ENCODE results near the gene ELOA. TPM values are rescaled to one million over a fixed set of nuclear protein-coding genes. Genes with fewer than 3 reads are reported as not detected.

The ELOA gene
- total and polyA plus RNA-seq, 2 of the 13 experiments (the other 11 are each of a cell fraction or from before 2014, with no cell fraction given), result 14.2 to 28.5 TPM

DNA sequence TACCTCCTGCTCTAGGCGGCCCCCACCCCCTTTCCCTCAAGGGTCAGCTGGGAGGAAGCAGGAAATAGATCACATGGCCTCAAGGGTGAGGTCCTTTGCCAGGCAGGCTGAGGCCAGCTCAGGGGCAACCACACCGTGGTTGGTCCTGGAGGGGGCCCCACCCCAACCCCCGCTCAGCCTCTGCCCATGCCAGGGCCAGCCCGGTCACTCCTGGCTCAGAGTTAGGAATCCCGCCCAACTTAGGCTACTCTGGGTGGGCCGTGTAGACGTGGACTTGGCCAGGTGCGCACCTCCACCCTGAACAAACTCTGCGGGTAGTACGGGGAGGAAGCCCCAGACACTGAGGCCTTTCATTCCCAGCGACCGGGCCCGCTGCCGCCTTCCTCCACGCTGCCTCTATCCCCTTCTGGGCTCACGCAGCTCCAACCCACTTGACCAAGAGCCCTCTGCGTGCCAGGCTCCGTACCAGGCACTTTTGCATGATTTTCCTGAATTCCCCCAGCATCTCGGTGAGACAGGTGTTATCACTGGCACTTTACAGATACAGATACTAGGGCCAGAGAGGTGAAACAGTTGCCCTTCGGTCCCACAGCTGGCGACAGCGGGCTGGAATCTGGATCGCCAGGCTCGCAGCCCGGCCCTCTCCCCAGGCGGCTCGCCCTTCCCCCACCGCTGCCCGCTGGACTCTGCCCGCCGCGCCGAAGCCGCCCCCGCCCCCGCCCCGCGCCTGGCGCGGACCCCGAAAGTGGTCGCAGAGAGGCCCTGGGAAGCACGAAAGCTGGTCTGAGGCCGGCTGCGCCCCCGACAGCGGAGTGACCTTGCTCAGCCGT, 56.5 kb downstream of the ELOA start (continued):
- TF ChIP-seq KMT2A (CRISPR knock-in tag; IDR thresholded peaks at IDR 0.05), result peak; percentile 1; the same call in 1 of the 2 replicates
- TF ChIP-seq ARNT2 (CRISPR knock-in tag; IDR thresholded peaks at IDR 0.05; ENCODE audit: low read depth), result no peak
- peak; percentile 24 for TF ChIP-seq TAF1 (CRISPR knock-in tag; IDR thresholded peaks at IDR 0.05)
- TF ChIP-seq ZNF687 (CRISPR knock-in tag; IDR thresholded peaks at IDR 0.05), result peak; percentile 83
- peak; percentile 17; the same call in 1 of the 2 replicates for TF ChIP-seq GATAD2A (CRISPR knock-in tag; IDR thresholded peaks at IDR 0.05)
- TF ChIP-seq ZNF501 (CRISPR knock-in tag; IDR thresholded peaks at IDR 0.05), result no peak
- TF ChIP-seq, protein P1, sequence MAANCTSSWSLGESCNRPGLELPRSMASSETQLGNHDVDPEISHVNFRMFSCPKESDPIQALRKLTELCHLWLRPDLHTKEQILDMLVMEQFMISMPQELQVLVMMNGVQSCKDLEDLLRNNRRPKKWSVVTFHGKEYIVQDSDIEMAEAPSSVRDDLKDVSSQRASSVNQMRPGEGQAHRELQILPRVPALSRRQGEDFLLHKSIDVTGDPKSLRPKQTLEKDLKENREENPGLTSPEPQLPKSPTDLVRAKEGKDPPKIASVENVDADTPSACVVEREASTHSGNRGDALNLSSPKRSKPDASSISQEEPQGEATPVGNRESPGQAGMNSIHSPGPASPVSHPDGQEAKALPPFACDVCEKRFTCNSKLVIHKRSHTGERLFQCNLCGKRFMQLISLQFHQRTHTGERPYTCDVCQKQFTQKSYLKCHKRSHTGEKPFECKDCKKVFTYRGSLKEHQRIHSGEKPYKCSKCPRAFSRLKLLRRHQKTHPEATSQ (CRISPR knock-in tag; IDR thresholded peaks at IDR 0.05; ENCODE audit: borderline replicate concordance), result 0 out of 2 replicates have a peak, but pooled peaks have one; percentile 9
- TF ChIP-seq ZNF878 (CRISPR knock-in tag; IDR thresholded peaks at IDR 0.05), result no peak
- peak; percentile 43; the same call in 1 of the 2 replicates for TF ChIP-seq TBX2 (CRISPR knock-in tag; IDR thresholded peaks at IDR 0.05; ENCODE audit: borderline replicate concordance)
- TF ChIP-seq BCL3 (CRISPR knock-in tag; IDR thresholded peaks at IDR 0.05), result peak; percentile 64
- TF ChIP-seq KDM5A (IDR thresholded peaks at IDR 0.05; ENCODE audit: borderline replicate concordance, low read length), result no peak
- peak; percentile 18; the same call in 1 of the 2 replicates for TF ChIP-seq ZFY (CRISPR knock-in tag; IDR thresholded peaks at IDR 0.05)
- TF ChIP-seq ELF1 (CRISPR knock-in tag; IDR thresholded peaks at IDR 0.05), result peak; percentile 76
- TF ChIP-seq, protein P2, sequence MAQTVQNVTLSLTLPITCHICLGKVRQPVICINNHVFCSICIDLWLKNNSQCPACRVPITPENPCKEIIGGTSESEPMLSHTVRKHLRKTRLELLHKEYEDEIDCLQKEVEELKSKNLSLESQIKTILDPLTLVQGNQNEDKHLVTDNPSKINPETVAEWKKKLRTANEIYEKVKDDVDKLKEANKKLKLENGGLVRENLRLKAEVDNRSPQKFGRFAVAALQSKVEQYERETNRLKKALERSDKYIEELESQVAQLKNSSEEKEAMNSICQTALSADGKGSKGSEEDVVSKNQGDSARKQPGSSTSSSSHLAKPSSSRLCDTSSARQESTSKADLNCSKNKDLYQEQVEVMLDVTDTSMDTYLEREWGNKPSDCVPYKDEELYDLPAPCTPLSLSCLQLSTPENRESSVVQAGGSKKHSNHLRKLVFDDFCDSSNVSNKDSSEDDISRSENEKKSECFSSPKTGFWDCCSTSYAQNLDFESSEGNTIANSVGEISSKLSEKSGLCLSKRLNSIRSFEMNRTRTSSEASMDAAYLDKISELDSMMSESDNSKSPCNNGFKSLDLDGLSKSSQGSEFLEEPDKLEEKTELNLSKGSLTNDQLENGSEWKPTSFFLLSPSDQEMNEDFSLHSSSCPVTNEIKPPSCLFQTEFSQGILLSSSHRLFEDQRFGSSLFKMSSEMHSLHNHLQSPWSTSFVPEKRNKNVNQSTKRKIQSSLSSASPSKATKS (CRISPR knock-in tag; IDR thresholded peaks at IDR 0.05), result no peak
- TF ChIP-seq, protein P3, sequence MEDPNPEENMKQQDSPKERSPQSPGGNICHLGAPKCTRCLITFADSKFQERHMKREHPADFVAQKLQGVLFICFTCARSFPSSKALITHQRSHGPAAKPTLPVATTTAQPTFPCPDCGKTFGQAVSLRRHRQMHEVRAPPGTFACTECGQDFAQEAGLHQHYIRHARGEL (CRISPR knock-in tag; IDR thresholded peaks at IDR 0.05), result no peak
- TF ChIP-seq PAF1 (CRISPR knock-in tag; IDR thresholded peaks at IDR 0.05), result no peak
